NCI-H128 (cell line): ENCODE results near the gene OR4S1.
"Not testable (repeated sequence)": the region's sequence is repeated elsewhere in the genome, so short reads cannot be mapped to it uniquely, and the experiment has no call there.

Experiments used
- DNase-seq: peaks from one replicate; lab custom pipeline; 2025; ENCODE audit not compliant: unreplicated experiment; lab: John Stamatoyannopoulos, UW

OR4S1 gene, protein sequence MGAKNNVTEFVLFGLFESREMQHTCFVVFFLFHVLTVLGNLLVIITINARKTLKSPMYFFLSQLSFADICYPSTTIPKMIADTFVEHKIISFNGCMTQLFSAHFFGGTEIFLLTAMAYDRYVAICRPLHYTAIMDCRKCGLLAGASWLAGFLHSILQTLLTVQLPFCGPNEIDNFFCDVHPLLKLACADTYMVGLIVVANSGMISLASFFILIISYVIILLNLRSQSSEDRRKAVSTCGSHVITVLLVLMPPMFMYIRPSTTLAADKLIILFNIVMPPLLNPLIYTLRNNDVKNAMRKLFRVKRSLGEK

GRCh38 chr11:48305923-48306322 is at the start of gene OR4S1:
Gene OR4S1, plus strand, starts transcription at chr11:48306223. Its CDS starts 0 bp downstream, at chr11:48306223.
- DNase-seq = no peak

- DNase-seq = no peak
Observed at GRCh38 chr11:48261600-48261999, 44.4 kb upstream of the OR4S1 start.

DNA sequence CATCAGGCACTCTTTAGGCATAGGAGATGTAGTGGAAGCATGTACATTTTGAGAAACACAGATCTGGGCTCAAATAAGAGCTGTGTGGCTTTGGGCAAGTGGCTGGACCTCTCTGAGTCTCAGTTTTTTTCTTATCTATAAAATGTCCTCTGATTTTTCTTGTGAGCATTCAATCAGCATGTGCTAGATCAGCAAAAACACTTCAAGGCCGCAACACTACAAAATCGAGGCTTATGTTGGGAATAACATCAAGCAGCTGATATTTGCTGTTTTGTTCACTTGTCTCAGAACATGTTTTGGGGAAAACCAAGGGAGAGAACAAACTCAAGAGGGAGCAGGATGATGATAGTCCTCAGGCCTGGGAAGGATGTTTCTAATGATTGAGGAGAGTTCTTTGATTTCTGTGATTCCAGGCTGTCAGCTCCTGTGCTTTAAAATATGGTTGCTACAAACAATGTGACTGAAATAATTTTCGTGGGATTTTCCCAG is 42.6 kb upstream of the OR4S1 start, which contains the start of gene OR4X1:
TSS of gene OR4X1 (plus strand) at position 439 of the 489 bp plus-strand sequence. CDS start at position 439, 0 bp downstream.
- no peak for DNase-seq

GRCh38 chr11:48270621-48271020 is 35.4 kb upstream of the OR4S1 start:
- no peak for DNase-seq

DNA sequence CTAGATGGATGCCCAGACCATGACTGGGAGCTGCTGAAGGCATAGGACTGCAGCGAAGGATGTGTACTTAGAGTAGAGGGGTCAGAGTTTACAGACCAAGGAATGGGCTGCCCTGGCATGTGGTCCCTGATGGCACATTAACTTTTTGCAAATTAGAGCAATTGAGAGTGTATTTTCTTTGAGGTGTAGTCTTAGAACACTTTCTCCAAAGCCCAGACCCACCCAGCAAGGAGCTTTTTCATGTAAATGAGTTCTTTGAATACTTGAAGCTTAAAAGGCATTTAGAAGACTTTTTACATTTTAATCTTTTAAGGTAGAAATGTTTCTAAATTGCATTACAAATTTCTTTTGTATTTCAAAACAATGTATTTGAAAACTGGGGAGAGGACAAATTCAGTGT is 33.4 kb upstream of the OR4S1 start:
- no peak for DNase-seq

- peak; percentile 11 for DNase-seq
Observed at GRCh38 chr11:48307760-48308386, 1.9 kb downstream of the OR4S1 start.

- not testable (repeated sequence) for DNase-seq
Observed at GRCh38 chr11:48313590-48313989, 7.6 kb downstream of the OR4S1 start.

- not testable (repeated sequence) for DNase-seq
Observed at GRCh38 chr11:48319813-48320212, 13.8 kb downstream of the OR4S1 start.

GRCh38 chr11:48324620-48325019 is 18.6 kb downstream of the OR4S1 start, which contains the start of gene OR4C3:
Gene OR4C3, plus strand, starts transcription at chr11:48324920. Its CDS starts 102 bp downstream, at chr11:48325022.
- DNase-seq = not testable (repeated sequence)

- no peak for DNase-seq
Observed at GRCh38 chr11:48341466-48341865, 35.4 kb downstream of the OR4S1 start.

- not testable (repeated sequence) for DNase-seq
Observed at GRCh38 chr11:48342505-48342904, 36.5 kb downstream of the OR4S1 start.

DNA sequence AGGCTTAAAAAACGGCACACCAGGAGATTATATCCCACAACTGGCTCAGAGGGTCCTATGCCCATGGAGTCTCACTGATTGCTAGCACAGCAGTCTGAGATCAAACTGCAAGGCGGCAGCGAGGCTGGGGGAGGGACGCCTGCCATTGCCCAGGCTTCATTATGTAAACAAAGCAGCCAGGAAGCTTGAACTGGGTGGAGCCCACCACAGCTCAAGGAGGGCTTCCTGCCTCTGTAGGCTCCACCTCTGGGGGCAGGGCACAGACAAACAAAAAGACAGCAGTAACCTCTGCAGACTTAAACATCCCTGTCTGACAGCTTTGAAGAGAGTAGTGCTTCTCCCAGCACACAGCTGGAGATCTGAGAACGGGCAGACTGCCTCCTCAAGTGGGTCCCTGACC is 40.3 kb downstream of the OR4S1 start:
- not testable (repeated sequence) for DNase-seq

GRCh38 chr11:48354013-48354412 is 48.0 kb downstream of the OR4S1 start:
- DNase-seq = no peak

DNA sequence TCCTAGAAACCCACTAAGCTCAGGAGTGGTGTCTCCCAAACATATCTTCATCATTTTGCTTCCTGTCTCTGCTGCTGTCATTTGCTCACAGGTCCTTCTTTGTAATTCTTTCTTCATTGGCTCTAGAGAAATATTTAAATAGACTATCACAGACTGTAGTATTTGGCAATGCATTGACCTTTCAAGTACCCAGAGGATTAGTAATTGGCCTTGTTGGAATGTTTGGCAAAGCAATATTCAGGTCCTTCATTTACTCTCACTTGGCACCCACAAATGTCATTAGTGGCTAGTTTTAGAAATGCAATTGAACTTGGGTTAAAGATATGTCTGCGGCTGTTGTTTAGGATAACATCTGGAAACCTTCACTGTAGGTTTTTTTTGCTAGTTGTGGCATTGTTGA is 48.7 kb downstream of the OR4S1 start:
- no peak for DNase-seq
